GM12872 (cell line): ENCODE measurements around the gene SCN4B.

ENCODE experiments used
- TF ChIP-seq, protein P1 (sequence below): IDR thresholded peaks from 3 replicates; pipeline ENCODE4 v1.5.1; 2011; ENCODE audit warnings: low read depth, mild to moderate bottlenecking, low read length, moderate library complexity; ENCODE audit not compliant: insufficient read depth

SCN4B gene

DNA sequence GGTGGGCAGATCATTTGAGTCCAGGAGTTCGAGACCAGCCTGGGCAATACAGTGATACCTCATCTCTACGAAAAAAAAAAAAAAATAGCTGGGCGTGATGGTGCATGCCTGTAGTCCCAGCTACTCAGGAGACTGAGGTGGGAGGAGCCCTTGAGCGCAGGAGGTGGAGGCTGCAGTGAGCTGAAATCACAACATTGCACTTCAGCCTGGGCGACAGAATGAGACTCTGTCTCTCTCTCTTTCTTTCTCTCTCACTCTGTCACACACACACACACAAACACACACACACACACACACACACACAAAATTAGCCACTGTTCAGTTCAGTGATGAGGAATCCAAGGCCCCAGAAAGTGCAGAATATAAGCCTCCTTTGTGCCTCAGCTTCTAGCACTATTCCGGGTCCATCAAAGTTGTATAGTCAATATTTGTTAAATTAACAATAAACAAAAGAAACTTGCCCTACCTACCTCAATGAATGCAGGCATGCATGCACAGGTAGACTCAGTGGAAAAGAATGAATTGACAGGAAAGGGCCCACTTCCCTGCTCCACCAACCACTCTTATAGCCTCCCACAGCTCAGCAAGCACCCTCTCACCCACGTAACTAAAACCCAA, 62.0 kb downstream of the SCN4B start:
- TF ChIP-seq, protein P1, sequence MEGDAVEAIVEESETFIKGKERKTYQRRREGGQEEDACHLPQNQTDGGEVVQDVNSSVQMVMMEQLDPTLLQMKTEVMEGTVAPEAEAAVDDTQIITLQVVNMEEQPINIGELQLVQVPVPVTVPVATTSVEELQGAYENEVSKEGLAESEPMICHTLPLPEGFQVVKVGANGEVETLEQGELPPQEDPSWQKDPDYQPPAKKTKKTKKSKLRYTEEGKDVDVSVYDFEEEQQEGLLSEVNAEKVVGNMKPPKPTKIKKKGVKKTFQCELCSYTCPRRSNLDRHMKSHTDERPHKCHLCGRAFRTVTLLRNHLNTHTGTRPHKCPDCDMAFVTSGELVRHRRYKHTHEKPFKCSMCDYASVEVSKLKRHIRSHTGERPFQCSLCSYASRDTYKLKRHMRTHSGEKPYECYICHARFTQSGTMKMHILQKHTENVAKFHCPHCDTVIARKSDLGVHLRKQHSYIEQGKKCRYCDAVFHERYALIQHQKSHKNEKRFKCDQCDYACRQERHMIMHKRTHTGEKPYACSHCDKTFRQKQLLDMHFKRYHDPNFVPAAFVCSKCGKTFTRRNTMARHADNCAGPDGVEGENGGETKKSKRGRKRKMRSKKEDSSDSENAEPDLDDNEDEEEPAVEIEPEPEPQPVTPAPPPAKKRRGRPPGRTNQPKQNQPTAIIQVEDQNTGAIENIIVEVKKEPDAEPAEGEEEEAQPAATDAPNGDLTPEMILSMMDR: no peak

GRCh38 chr11:118088531-118088930, 64.1 kb downstream of the SCN4B start:
- TF ChIP-seq, protein P1: no peak

GRCh38 chr11:118087931-118088330, 64.7 kb downstream of the SCN4B start:
- TF ChIP-seq, protein P1: no peak

DNA sequence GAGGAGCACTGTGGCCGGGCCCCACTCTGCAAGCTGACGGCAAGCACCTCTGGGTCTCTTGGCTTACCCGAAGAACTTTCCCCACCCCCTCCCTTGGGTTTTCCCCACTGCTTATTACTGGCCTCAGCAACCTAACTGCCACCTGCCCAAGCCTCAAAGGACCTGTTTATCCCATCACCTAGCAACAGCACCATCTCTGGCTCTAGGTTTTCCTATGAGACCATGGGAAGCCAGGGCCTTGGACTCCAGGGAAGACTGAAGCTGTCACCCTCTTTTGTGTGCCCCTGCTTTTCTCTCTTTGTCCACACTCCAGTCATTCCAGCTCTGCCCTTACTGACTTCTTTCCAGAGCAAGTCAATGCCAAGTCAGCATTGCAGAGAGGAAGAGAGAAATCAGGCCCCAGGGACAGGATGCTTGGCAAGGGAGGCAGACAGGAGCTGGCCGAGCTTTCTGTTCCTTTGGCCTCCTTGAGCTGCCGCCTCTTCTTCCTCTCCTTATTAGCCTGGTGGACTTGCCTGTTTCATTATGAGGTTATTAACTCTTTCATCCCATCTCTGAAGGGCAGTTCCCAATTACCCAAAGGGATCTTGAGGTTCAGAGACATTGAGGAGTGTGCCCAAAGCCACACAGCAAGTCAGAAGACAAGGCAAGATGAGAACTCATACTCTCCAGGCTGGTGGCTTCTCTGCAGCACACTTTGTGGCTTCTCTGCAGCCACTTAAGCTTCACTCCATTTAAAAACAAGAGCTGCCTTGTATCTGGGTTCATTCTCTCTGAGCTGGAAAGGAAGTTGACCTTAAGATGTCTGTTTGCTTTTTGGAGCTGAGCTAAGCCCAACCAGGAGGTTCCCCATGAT, 65.5 kb downstream of the SCN4B start, which contains the start of gene SMIM35:
TSS of gene SMIM35 (minus strand) at position 51 of the 856 bp plus-strand sequence. CDS start 206 bp downstream, outside the sequence.
- TF ChIP-seq, protein P1: no peak

DNA sequence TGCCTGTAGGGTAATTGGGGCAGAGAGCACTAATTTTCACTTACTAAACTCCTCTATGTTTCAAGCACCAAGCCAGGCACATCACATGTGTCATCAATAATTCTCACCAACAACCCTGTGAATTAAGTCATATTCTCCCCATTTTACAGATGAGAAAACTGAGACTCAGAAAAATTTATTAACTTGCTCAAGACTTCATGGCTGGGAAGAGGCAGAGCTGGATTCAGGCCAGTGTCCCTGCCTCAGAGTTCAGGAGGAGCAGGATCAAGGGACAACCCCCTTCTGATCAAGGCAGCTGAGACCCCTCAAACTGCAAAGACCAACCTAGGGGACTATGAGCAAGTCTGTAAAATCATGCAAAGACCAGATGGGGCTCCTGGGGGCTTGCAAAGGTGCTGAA, 68.0 kb downstream of the SCN4B start:
- TF ChIP-seq, protein P1: no peak

- TF ChIP-seq, protein P1: no peak
These were observed 68.4 kb downstream of the SCN4B start for GRCh38 chr11:118084247-118084646.
